Stimulated activated CD8-positive, alpha-beta memory T cell treated with anti-CD3 and anti-CD28 coated beads, Interleukin-12 subunit alpha, Interleukin-12 subunit beta, amount 100 ng/mL, for 24 hours (primary cell): ENCODE data around the gene PCTP.

ENCODE experiments used
- DNase-seq: peaks from one replicate; pipeline ENCODE4 v3.0.0-alpha.2; 2020; ENCODE audit errors: extremely low read depth

Gene PCTP

DNA sequence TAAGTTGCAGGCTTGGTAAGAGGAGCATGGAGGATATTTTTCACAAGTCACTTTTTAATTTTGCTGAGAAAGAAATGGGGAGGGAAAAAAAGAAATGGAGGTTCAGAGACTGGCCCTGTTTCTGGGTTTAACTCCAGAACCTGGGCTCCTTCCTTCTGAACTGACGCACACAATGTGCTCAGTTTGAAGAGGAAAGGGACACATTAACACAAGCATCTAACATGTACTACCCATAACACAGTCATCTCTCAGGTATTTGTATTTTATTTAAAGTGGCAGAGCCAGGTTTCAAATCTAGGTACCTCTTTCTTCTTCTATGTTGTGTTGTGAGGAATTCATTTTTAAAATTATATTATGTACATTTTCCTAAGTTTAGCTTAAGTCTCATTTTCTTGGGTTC, 22.9 kb upstream of the PCTP start:
- no peak for DNase-seq

DNA sequence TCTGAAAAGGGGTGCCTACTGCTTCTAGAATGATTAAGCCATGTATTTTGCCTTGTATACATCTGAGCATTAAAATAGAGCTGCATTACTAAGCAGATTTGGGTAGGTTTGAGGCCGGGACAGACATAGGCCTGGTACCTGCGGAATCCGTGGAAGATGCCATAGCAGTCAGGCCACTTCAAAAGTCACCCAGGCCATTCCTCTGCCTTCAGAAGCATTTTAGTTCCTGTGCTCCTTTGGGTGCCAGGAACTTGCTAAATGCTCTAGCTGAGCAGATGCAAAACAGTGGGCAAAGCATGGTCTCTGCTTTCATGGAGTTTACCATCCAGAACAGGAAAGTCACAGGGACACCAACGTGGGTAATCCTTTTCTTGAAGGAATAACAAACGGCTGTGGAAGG, 22.5 kb upstream of the PCTP start:
- DNase-seq: no peak

DNA sequence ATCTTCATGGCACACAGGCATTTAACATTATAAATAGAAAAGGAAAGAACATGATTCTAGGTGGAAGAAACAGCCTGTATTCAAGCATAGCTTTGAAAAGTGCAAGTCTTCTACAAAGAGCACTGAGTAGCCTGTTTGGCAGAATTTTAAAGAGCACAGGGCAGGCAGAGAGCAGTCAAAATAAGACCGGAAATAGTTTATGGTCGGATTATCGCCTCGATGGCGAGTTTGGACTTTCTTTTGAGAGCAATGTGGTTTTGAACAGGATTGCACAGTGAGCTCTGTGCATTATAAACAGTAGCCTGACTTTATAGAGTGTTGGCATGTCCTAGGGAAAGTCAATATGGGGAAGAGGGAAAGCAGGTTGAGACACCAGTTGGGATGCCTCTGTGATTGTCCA, 22.0 kb upstream of the PCTP start:
- DNase-seq: no peak

DNA sequence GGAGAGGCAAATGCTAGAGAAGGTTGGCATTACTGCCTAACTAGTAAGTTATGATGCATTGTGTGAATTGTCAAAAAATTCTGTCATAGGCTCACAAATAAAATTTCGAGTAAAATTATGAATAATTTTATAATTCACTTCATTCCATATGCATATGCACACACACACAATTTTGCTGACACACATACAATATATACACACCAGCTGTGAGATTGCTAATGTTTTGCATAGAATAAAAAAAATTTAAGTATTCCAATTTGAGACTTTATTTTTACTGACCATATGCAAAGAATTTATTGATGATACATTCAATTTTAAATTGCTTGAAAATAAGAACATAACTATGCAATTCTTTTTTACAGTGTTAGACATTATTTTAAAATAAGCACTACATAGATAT, 21.4 kb upstream of the PCTP start:
- no peak for DNase-seq

DNA sequence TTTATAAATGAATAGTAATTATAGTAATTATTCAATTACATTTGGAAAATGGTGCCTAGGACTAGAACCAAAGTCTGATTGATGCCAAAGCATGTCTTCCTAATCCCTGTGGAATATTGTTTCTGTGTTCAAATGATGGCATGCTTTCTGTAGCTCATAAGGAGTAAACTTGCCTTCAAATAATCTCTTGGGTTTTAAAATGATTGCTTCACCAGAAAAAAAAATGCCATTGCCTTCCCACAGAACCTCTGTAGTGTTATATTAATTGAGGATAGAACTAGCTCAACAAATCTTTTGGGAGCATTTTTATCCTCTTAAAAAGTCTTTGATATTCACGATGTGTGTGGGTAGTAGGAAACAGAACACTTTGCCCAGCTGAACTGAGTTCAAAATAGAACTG, 20.5 kb upstream of the PCTP start:
- no peak for DNase-seq

DNA sequence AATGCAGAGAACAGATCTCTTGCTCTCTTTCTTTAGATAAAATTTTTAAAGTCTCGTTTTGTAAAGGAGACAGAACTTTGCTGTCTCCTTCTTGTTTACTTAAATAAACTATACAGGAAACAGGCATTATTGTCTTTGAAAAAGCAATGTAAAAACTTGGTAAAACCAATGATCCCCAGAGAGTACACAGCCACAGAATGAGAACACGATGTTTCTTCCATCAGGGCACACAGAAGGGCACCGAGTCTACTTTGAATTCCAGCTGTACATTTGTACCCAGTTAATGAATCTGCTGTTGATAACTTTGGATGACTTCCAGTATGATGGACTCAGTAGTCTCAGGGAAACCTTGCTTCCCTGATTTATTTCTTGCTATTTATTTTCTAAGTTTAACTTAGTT, 20.0 kb upstream of the PCTP start:
- no peak for DNase-seq

DNA sequence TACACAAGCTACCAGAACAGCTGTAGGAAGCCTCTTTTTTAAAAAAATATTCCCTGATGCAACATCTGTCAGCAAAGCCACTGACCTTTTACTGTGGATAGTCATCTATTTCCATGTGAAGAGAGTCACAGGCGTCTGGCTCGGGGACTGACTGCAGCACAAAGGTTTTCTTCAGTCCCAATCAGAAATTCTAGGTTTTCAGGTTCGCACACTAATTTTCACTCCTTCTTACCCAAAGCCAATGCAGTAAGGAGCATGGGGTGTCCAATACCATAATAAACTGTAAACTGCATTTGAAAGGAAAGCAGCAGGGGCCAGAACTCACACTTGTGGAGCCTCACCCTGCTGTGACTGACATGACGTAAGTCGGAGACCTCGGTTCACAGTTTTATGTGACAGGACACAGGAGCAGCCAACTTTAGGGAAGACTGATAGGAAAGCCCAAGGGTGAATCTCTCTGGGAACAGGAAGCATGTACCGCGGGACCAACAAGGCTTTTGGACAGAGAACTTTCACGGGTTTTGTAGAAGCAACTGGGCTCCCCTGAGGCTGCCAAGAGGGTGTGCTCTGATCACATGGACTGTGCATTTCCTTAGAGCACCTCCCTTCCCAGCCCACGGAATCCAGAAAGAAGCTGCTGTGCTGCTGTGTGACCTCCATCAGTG, 19.1 kb upstream of the PCTP start:
- DNase-seq: no peak

DNA sequence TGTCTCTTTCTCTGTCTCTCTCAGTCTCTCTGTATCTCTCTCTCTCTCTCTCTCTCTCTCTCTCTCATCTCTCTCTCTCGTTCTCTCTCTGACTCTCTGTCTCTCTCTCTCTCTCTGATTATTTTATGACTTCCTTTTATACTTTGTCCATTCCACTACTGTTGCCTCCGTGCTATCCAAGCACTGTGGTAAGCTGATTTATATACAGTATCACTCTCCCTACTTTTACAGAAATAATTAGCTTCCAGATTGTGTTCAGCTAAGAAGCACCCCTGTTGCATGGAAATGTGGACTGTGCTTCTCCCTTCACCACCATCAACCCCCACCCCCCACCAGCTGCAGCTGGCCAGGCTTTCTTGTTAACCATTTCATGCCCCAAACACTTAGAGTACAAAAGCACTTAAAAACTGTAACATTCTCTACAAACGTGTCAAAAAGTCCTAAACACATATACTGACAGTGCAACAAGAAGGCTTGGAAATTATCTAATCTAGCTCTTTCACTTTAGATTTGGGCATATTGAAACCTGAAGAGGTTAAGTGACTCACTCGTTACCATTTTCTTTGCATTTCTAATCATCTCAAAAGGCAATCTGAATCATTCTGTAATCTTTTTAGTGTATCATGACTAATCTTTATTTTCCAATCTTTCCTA, 16.6 kb upstream of the PCTP start:
- DNase-seq: no peak

DNA sequence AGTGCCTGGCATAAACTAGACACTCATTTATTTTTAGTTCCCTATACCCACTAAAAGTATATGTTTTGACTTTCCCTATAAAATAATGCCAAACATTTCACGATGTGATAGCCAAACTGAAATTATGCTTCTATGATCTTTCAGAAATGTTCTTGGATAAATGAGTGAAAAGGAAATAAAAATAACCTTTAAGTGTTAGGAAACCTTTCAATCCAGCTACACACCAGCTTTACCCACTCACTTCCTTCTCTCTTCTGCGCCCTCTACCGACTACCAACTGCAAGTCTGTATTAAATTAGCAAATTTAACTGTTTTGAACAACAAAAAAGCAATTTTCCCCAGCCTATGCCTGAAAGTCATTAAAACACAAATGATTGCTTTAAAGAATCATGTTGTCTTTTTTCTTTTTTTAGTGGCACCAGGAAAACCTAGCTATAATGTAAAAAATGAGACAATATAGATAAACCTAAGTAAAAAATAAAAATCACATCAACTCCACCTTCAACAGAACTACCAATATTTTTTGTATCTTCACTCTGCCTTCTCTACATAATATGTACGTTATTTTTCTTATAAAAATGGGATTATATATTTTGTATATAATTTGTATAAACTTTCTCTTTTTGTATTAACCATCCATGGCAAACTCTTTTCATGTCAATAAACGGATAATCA, 15.0 kb upstream of the PCTP start:
- DNase-seq: no peak

DNA sequence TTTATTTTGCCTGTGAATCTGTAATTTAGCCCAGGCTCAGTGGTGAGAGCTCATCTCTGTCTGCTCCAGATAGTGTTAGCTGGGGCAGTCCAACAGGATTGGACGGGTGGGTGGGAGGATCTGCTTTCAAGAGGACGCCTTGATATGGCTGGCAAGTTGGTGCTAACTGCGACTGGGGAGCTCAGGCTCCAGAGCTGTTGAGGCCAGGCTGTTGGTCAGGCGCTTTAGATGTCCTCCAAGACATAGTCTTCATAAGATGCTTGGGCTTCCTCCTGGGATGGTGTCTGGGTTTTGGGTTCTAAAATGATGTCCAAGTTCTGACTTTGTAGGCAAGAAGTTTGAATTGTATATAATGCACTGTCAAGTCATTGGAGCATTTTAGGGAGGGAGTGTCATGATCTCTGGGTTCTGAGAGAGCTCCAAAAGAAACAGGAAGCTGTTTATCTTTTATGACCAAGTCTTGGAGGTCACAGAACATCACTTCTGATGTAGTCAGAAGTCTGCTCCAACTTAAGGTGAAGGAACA, 12.8 kb upstream of the PCTP start:
- no peak for DNase-seq

DNA sequence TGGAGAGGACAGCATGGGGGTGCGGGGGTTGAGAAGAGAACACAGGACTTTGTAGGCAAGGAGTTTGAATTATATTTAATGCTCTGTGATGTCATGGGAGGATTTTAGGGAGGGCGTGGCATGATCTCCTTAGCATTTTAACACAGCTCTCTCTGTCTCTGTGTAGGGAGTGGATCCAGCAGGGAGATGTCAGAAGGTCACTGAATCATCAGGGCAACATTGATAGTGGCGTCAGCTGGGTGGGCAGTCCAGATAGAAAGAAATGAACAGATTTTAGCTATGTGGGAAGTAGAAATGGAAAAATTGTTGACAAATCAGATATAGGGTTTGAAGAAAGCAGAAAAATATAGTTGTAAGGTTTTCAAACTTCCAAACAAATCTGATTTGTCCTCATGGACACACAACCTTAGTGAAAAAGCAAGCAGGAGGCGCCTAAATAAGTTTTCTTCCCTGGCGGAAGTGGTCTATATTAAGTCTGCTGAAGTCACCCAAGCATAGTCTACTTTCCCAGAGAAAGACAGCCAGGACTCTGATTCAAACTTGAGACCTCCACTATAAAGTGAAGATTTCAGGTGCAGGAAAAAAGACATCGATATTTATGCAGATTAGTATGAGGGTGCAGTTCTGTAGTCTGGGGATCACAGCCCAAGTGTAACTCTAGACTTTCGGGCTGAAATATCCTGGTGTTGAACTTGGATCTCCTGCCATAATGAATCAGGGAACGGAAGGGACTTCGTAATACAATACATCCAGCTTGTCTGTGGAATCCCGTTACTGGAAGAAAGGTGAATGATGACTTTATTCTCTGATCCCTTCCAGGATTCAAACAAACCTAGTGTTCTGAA, 10.1 kb upstream of the PCTP start:
- no peak for DNase-seq

DNA sequence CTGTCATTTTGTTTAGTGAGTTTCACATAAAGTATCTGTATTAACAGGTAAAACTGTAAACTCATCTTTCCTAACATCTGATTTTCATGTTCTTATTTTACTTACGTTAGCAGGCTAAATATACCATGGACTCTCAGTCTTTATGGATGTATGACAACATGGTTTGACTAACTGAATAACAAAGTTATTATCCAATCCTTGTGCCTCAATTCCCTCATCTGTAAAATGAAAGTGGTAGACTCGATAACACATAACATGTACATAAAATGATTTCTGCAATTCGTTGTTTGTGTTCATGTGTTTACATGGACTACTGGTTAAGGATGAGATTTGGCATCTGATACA, 9.5 kb upstream of the PCTP start:
- no peak for DNase-seq

DNA sequence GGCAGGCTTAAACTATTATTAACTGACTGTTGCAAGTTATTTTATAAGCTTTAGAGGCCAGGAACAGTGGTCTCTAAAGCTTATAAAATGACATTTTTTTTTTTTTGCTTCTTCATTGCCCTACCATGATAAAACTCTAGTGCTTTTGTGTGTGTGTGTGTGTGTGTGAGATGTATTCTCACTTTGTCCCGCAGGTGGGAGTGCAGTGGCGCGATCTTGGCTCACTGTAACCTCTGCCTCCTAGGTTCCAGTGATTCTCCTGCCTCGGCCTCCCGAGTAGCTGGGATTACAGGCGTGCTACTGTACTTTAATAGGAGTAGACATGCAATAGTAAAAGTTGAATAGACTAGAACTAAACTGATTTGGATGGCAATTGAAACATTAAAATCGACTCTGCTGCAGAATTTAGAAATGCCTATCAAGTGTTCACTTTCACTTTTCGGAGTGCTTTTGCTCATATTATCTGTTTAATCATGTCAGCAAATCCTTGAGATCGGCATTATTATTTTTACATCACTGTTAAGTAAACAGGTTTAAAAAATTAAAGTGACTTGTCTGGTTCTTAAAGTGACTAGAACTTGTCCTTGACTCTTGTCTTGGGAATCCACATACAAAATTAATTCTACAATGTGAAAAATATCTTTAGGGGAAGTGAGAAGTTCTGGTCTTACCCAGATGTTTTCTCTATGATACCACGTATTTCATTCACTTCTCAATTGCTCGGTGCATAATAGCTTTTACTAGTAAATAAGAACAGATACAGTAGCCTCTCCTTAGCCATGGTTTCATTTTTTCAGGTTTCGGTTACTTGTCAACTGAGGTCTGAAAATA, 8.4 kb upstream of the PCTP start:
- no peak for DNase-seq

DNA sequence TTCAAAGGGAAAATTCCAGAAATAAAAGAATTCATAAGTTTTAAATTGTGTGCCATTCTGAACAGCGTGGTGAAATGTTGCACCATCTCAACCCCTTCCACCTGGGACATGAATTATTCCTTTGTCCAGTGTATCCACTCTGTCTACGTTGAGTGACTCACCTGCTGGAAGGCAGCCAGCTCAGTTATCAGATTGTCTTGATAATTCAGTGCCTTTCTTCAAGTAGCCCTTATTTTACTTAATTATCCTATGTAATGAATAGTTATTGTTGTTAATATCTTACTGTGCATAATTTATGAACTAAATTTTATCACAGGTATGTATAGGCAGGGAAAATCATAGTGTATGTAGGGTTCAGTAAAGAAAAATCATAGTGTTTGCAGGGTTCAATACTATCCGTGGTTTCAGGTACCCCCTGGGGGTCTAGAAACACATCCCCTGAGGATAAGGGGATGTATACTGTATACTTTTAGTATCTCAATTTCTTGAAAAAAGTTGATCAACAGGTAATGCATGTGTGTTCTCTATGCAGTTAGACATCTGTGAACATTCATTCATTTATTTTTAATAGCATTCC, 7.7 kb upstream of the PCTP start:
- DNase-seq: no peak

DNA sequence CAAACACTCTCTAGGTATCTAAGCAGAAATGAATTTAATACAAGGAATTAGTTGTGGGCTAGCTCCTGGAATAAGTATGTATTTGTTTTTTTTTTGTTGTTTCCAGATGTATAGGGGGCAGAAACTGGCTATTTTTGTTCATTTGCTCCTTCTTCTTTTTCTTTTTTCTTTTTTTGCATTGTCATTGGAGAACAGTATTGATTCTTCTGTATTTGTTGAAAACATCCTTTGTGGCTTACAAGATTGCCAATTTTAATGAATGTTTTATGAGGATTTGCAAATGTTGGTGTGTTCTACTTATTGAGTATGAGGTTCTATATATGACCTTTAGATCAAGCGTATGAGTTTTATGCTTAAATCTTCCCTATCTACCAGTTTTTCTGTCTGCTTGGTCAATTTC, 5.6 kb upstream of the PCTP start:
- no peak for DNase-seq

DNA sequence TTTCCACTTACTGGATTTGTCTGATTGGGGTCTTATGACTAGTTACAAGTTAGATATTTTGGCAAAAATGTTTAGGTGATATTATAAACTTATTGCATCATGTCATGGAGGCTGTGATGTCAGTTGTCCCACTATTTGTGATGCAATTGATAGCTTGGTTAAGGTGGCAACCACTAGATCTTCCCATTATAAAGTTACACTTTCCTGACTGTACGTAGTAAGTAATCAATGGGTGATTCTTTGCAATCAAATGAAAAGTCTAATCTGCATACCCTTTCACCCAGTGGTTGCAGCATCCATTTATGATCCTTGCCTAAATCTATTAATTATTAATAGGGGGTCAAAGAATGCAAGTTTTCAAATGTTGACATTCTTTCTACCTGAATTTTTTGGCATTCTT, 4.4 kb upstream of the PCTP start:
- no peak for DNase-seq

DNA sequence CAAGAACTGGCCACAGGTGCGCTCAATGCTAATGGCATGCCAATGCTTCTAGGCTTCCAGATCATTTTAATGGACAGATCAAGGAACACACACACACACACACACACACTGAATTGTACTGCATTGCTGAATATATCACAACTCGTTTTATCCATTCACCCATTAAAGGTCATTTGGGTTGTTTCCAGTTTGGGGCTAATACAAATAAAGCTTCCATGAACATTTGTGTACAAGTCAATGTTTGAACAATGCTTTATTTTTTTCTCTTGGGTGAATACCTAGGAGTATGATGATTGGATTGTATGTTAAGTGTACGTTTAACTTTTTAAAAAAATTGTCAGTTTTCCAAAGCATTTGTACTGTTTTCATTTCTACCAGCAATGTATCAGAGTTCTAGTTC, 3.6 kb upstream of the PCTP start:
- DNase-seq: no peak

DNA sequence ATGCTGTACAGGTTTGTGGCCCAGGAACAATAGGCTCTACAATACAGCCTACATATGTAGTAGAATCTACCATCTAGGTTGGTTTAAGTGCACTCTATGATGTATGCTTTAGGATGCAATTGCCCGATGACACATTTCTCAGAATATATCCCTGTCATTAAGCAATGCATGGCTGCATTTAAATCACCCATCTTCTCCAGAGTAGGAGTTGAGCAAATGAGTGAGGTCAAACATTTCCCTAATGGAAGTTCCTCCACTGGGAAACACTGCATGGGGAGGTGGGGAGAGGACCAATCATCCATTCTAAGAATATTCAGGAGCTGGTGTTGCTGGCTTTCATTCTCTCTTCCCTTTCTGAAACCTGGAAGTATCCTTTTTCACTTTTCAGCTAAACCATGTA, 2.0 kb upstream of the PCTP start:
- DNase-seq: no peak

DNA sequence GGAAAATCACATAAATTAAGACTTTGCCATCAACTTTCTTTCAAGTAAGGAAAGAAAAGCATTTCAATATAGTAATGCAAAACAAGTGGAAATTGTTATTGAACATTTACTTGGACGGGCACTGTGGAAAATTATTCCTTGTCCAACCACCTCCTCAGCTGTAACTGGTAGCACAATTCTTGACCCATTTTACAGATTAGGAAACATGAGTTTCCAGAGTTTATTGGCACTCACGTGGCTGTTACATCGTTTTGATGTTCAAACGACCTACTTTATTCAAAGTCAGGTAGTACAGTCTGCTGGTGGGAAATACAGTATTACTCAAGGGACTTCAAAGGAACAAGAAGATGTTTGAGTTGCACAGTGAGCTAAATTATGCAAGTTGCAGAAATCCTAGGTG, 866 bp upstream of the PCTP start:
- DNase-seq: no peak

DNA sequence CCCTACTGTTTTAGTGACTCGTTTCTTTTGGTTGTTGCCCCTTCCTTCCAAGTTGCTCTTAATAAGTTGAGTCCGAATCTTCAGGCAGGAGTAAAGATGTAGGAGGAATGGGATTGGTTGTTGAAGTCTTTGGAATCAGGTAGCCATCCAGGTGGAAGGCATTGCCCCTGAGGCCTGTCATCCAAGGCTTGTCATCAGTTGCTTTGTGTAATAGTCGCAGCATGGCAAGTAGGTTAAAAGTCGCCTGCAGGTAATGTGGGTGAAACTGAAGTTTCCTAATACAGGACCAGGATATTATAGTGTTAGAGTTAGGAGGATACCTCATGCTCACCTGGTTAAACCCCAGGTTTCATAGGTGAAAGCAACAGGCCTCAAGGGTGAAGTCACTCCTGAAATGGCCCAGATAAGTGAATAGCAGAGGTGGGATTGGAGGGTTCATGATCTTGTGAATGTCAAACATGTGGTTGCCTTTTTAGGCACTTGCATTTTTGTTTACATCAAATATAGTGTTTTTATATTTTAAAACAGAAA, 934 bp downstream of the PCTP start:
- no peak for DNase-seq

DNA sequence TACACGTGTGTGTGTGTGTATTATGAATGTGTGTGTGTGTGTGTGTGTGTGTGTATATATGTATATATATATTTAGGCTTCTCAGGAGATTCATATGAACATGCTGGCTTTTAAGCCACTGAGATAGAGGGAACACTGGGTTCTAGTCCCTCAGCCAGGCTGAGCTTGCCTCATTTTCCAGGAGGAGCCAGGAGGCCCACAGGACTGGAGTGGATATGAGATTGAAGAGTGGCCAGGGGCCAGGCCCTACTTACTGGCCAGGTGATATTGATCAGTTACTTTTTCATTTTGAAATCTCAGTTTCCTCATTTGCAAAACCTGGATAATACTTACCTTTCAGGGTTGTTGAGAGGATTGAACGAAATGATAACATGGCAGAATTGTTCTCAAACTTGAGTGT, 5.8 kb downstream of the PCTP start:
- DNase-seq: no peak
